ENCODE data around the gene EVA1C. TPM values are rescaled to one million over a fixed set of nuclear protein-coding genes. Genes with fewer than 3 reads are reported as not detected.

Gene EVA1C
- total and polyA plus RNA-seq, 10 of the 15 experiments (the other 5 are each of a cell fraction or from before 2014, with no cell fraction given): 0.13 to 0.56 (median 0.34) TPM; not detected in 7

DNA sequence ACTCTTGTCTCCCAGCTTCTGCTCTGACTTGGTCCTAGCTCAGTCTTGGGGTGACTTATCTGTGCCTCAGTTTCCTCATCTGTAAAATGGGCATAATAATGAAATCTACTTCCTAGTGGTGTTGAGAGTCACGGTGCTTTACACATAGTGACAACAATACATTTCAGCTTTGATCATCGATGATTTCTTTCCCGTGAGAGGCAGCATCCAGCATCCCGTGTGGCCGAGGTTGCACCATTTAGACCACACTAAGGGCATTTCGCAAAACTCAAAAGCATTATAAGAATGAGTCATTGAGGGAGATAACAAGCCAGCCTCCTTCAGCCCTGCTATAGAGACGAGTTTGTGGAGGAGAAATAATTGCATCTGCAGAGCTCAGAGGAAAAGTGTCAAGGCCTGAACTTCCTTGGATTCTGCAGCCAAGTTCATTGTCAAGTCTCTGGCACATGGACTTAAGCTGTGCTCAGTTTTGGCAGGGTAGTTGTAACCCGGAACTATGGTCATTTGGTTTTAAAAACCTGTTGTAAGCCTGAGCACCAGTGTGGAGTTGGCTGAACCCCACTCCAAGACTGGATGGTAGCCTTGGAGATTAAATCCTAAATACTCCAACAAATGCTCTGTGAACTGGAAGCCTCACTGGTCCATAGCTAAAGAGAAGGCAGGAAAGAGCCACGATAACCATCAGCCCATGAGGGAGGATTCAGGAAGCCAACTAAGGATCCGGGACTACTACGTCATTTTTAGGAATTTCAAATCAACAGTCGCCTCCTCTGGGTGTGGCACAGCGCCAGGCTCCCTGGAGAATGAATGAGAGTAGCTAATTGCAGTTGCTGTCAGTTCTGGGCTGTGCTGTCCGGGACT is 108.6 kb downstream of the EVA1C start:
- no peaks in the 10 kb centered on the region for H4K20me1 ChIP-seq (ENCODE audit: control insufficient read depth, insufficient read depth)
- H2AFZ ChIP-seq (ENCODE audit: control insufficient read depth, low read depth, low read length): no peak overlapping the region
- no peaks in the 10 kb centered on the region for H3K79me2 ChIP-seq (ENCODE audit: control insufficient read depth, insufficient read depth, low read length)
- no peak for DNase-seq (ENCODE audit: low read depth, low spot score)
- no TSS peak for BruUV-seq (replicated peaks)
- no peak overlapping the region for H3K9ac ChIP-seq (ENCODE audit: control insufficient read depth, insufficient read depth, low read length)
- H3K27me3 ChIP-seq (replicated peaks in 1 of 2; ENCODE audit: control insufficient read depth in 2 of 2, insufficient read depth in 2 of 2, low read length in 1 of 2): no peaks in the 10 kb centered on the region
- intact Hi-C loops (cut with micrococcal nuclease; ENCODE audit: unreplicated experiment) (no loop called here), in situ Hi-C loops (cut with MboI) (no loop called here)
- no peak for FAIRE-seq
- H3K36me3 ChIP-seq (ENCODE audit: control insufficient read depth in 2 of 2, insufficient read depth in 2 of 2, low read length in 1 of 2): no peaks in the 10 kb centered on the region
- RAD21 ChIA-PET (ENCODE audit: unreplicated experiment): interaction anchor here (0.5 kb wide), 1 partner anchor 119 kb away, joined by 4 read pairs; no protein-coding TSS in a partner anchor
- H3K9me3 ChIP-seq (replicated peaks; ENCODE audit: control insufficient read depth, insufficient read depth, low read length): no peaks in the 10 kb centered on the region; the same call in 2 of the 3 replicates
- no peaks in the 10 kb centered on the region for H3K4me1 ChIP-seq (ENCODE audit: control insufficient read depth, insufficient read depth, low read length)
- CTCF ChIA-PET: no interaction called here
- 24% methylated on average over 14 of the region's 14 CpGs for WGBS (ENCODE audit: insufficient coverage, insufficient replicate concordance, low lambda C conversion rate, missing lambda C conversion rate)
- no peak for ATAC-seq
- POLR2A ChIA-PET: no interaction called here
- no peak overlapping the region for H3K4me3 ChIP-seq
- no peak overlapping the region for H3K27ac ChIP-seq (ENCODE audit: control insufficient read depth, insufficient read depth)
- no peak overlapping the region for H3K4me2 ChIP-seq (ENCODE audit: control insufficient read depth, insufficient read depth)
- TF ChIP-seq CHD4 (IDR thresholded peaks at IDR 0.05): no peak
- no peak for TF ChIP-seq CBX5 (IDR thresholded peaks at IDR 0.05; ENCODE audit: low read depth)
- TF ChIP-seq RCOR1 (conservative IDR thresholded peaks at IDR 0.05; ENCODE audit: low read depth, low read length): no peak
- TF ChIP-seq CEBPZ (IDR thresholded peaks at IDR 0.05; ENCODE audit: low read depth, low read length): no peak
- TF ChIP-seq STAT3 (IDR thresholded peaks at IDR 0.05; ENCODE audit: low read depth, low read length): no peak
- no peak for TF ChIP-seq NFXL1 (IDR thresholded peaks at IDR 0.05; ENCODE audit: borderline replicate concordance)
- TF ChIP-seq CEBPB (IDR thresholded peaks at IDR 0.05; ENCODE audit: borderline replicate concordance in 1 of 2, low read depth in 2 of 2, low read length in 2 of 2): no peak
- TF ChIP-seq SMC3 (IDR thresholded peaks at IDR 0.05; ENCODE audit: borderline replicate concordance, low read length): no peak
- TF ChIP-seq SMAD1 (IDR thresholded peaks at IDR 0.05; ENCODE audit: low read depth, partially characterized antibody): no peak
- no peak for TF ChIP-seq POU2F2 (IDR thresholded peaks at IDR 0.05; ENCODE audit: borderline replicate concordance, low read depth, low read length)
- TF ChIP-seq, protein P1, sequence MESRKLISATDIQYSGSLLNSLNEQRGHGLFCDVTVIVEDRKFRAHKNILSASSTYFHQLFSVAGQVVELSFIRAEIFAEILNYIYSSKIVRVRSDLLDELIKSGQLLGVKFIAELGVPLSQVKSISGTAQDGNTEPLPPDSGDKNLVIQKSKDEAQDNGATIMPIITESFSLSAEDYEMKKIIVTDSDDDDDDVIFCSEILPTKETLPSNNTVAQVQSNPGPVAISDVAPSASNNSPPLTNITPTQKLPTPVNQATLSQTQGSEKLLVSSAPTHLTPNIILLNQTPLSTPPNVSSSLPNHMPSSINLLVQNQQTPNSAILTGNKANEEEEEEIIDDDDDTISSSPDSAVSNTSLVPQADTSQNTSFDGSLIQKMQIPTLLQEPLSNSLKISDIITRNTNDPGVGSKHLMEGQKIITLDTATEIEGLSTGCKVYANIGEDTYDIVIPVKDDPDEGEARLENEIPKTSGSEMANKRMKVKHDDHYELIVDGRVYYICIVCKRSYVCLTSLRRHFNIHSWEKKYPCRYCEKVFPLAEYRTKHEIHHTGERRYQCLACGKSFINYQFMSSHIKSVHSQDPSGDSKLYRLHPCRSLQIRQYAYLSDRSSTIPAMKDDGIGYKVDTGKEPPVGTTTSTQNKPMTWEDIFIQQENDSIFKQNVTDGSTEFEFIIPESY (IDR thresholded peaks at IDR 0.05): no peak
- no peak for TF ChIP-seq IRF5 (IDR thresholded peaks at IDR 0.05; ENCODE audit: borderline replicate concordance)
- TF ChIP-seq KLF5 (IDR thresholded peaks at IDR 0.05; ENCODE audit: partially characterized antibody): no peak
- SMC1A ChIA-PET (ENCODE audit: uncharacterized antibody, unreplicated experiment): no interaction called here
